GM13976 (cell line): ENCODE data around the gene TRIO.

Experiments
- DNase-seq: peaks from one replicate; pipeline ENCODE4 v3.0.0; 2012; ENCODE audit warnings: low spot score
- CTCF ChIP-seq: IDR thresholded peaks from 2 replicates; pipeline ENCODE4 v1.5.1; 2012; ENCODE audit warnings: borderline replicate concordance, mild to moderate bottlenecking; ENCODE audit not compliant: insufficient read depth; ENCODE audit errors: extremely low read depth, missing control alignments, control extremely low read depth
- in situ Hi-C: fragments of 300-500 bp; cut with MboI; formaldehyde crosslinking; loops from one replicate; pipeline ENCODE4 v1.12.0; 2022; ENCODE audit warnings: low sequenced_read_pairs, mixed read lengths, inconsistent platforms; ENCODE audit not compliant: unreplicated experiment

Gene TRIO

GRCh38 chr5:14151416-14151815 lies 8.3 kb downstream of the TRIO start:
- no peak for TF ChIP-seq CTCF
- in situ Hi-C loops = loop anchor here (10.0 to 25.0 kb wide), 2 partner anchors 53 to 511 kb away; partner anchors contain the start of gene OTULIN
- no peak for DNase-seq

- in situ Hi-C loops = loop anchor here (10.0 to 25.0 kb wide), 2 partner anchors 52 to 509 kb away; partner anchors contain the start of gene OTULIN
- no peak for DNase-seq
- no peak for TF ChIP-seq CTCF
These were observed 10.1 kb downstream of the TRIO start for GRCh38 chr5:14153071-14153864.

- DNase-seq = no peak
- no peak for TF ChIP-seq CTCF
- in situ Hi-C loops = loop anchor here (10.0 to 25.0 kb wide), 2 partner anchors 51 to 508 kb away; partner anchors contain the start of gene OTULIN
These were observed 11.0 kb downstream of the TRIO start for GRCh38 chr5:14153932-14154731.

GRCh38 chr5:14155075-14155474 lies 11.9 kb downstream of the TRIO start:
- DNase-seq = no peak
- no peak for TF ChIP-seq CTCF
- in situ Hi-C loops = loop anchor here (10.0 to 25.0 kb wide), 2 partner anchors 50 to 507 kb away; partner anchors contain the start of gene OTULIN

- no peak for DNase-seq
- TF ChIP-seq CTCF = no peak
- in situ Hi-C loops = loop anchor here (10.0 to 25.0 kb wide), 2 partner anchors 49 to 507 kb away; partner anchors contain the start of gene OTULIN
These were observed 12.6 kb downstream of the TRIO start for GRCh38 chr5:14155739-14156138.

GRCh38 chr5:14156290-14156649 lies 13.1 kb downstream of the TRIO start:
- DNase-seq = no peak
- in situ Hi-C loops = loop anchor here (10.0 to 25.0 kb wide), 2 partner anchors 49 to 506 kb away; partner anchors contain the start of gene OTULIN
- TF ChIP-seq CTCF = no peak
